K562 (cell line): ENCODE data around the gene PHLDB2. TPM values are rescaled to one million over a fixed set of nuclear protein-coding genes. Genes with fewer than 3 reads are reported as not detected.

Experiments
- ATAC-seq: fragments of 200-7000 bp; cut with Tn5 transposase; 3 replicates; pipeline ENCODE4 v1.9.1; 2020; ENCODE audit warnings: moderate library complexity
- BruUV-seq: library from RNA; stranded (reverse); fragments of 400-500 nt; replicated peaks from 2 replicates; lab custom pipeline; 2021; lab: Mats Ljungman, UMichigan
- CTCF ChIA-PET: fragments of 300-600 bp; formaldehyde crosslinking; extraction: SDS; loops from one replicate; lab custom pipeline; 2021; ENCODE audit warnings: low intra/inter-chr PET ratio; lab: Yijun Ruan, JAX
- POLR2A ChIA-PET: fragments of 300-600, 350-650 bp; sonication (Branson Sonifier 250); formaldehyde crosslinking; extraction: SDS; loops from one replicate; lab custom pipeline; 2021; ENCODE audit warnings: antibody characterized with exemption, inconsistent platforms; lab: Yijun Ruan, JAX
- DNase-seq, 4 experiments: peaks; one replicate each; pipeline versions ENCODE4 v3.0.0 to v3.0.0-alpha.2; 2011 to 2018; ENCODE audit warnings: low spot score in 3 of 4, mixed read lengths in 3 of 4; ENCODE audit errors: extremely low read depth in 1 of 4
- FAIRE-seq: peaks from 2 replicates; lab custom pipeline; 2011; peaks lifted over from hg19 to GRCh38; lab: Jason Lieb, UNC
- H2AFZ ChIP-seq: 2 replicates; pipeline ENCODE4 v1.6.0; 2011; ENCODE audit warnings: low read depth, low read length, control low read depth, inconsistent platforms
- H3K27ac ChIP-seq: fragments of 200-600 bp; 3 replicates; pipeline ENCODE4 v1.8.0; 2011; ENCODE audit warnings: low read depth, mild to moderate bottlenecking, control low read depth, inconsistent platforms, low read length, moderate library complexity, mixed read lengths; ENCODE audit errors: extremely low read depth
- H3K27me3 ChIP-seq, 2 experiments: fragments of 300-600 bp in 1 of 2; 2 replicates in 1 of 2; 3 replicates in 1 of 2; pipeline versions ENCODE4 v1.6.0 to v1.8.0; 2011; ENCODE audit warnings: inconsistent platforms in 2 of 2, low read length in 2 of 2, mild to moderate bottlenecking in 1 of 2, mixed read lengths in 1 of 2, moderate library complexity in 1 of 2; ENCODE audit not compliant: control insufficient read depth in 2 of 2, insufficient read depth in 2 of 2
- H3K36me3 ChIP-seq: fragments of 300-600 bp; 3 replicates; pipeline ENCODE4 v1.8.0; 2011; ENCODE audit warnings: mild to moderate bottlenecking, low read length, inconsistent platforms; ENCODE audit not compliant: control insufficient read depth, insufficient read depth
- H3K4me1 ChIP-seq, 2 experiments: fragments of 200-600 bp in 1 of 2; replicated peaks in 1 of 2; 2 replicates in 1 of 2; 3 replicates in 1 of 2; pipeline versions ENCODE4 v1.5.1 to v1.8.0; 2011; ENCODE audit warnings: inconsistent platforms in 2 of 2, low read length in 2 of 2, mild to moderate bottlenecking in 1 of 2, mixed read lengths in 1 of 2, moderate library complexity in 1 of 2; ENCODE audit not compliant: control insufficient read depth in 2 of 2, insufficient read depth in 2 of 2
- H3K4me2 ChIP-seq: 2 replicates; pipeline ENCODE4 v1.6.1; 2011; ENCODE audit warnings: low read length, control low read depth, inconsistent platforms, mixed read lengths; ENCODE audit not compliant: insufficient read depth
- H3K4me3 ChIP-seq: fragments of 200-600 bp; sonication (generic), shearing (Covaris generic); 2 replicates; pipeline ENCODE4 v1.5.1; 2016; ENCODE audit warnings: control low read depth, inconsistent platforms
- H3K79me2 ChIP-seq: fragments of 200-600 bp; 3 replicates; pipeline ENCODE4 v1.8.0; 2011; ENCODE audit warnings: low read length, inconsistent platforms; ENCODE audit not compliant: control insufficient read depth, insufficient read depth
- H3K9ac ChIP-seq, 2 experiments: 2 replicates each; pipeline versions ENCODE4 v1.6.0 to v1.6.1; 2011; ENCODE audit warnings: low read depth in 2 of 2, low read length in 2 of 2, control low read depth in 1 of 2, inconsistent platforms in 1 of 2, mild to moderate bottlenecking in 1 of 2, mixed read lengths in 1 of 2; ENCODE audit not compliant: insufficient read depth in 1 of 2
- H3K9me1 ChIP-seq: one replicate; pipeline ENCODE4 v1.6.0; 2011; ENCODE audit warnings: inconsistent platforms, mild to moderate bottlenecking, low read length, moderate library complexity; ENCODE audit not compliant: control insufficient read depth, insufficient read depth
- H3K9me3 ChIP-seq: replicated peaks from 2 replicates; pipeline ENCODE4 v1.5.1; 2011; ENCODE audit warnings: low read depth, low read length, inconsistent platforms; ENCODE audit not compliant: control insufficient read depth, insufficient read depth
- H4K20me1 ChIP-seq: replicated peaks from 2 replicates; pipeline ENCODE4 v1.6.1; 2011; ENCODE audit warnings: low read length, inconsistent platforms, mixed read lengths; ENCODE audit not compliant: control insufficient read depth, insufficient read depth
- CAMTA2 ChIP-seq: fragments of 250-450 bp; sonication (Bioruptor Pico); conservative IDR thresholded peaks from 2 replicates; pipeline ENCODE4 v1.5.1; 2022
- CHD1 ChIP-seq: fragments of 200-600 bp; sonication (generic); IDR thresholded peaks from one replicate; pipeline ENCODE4 v1.6.1; 2012; ENCODE audit warnings: mild to moderate bottlenecking, moderate library complexity, low read length, inconsistent platforms
- GTF3C2 ChIP-seq: IDR thresholded peaks from 3 replicates; pipeline ENCODE4 v1.6.1; 2011; ENCODE audit warnings: borderline replicate concordance, mild to moderate bottlenecking, moderate library complexity; ENCODE audit not compliant: insufficient read length; ENCODE audit errors: extremely low read depth
- MTA1 ChIP-seq: fragments of 450-650 bp; IDR thresholded peaks from 2 replicates; pipeline ENCODE4 v1.6.1; 2017; ENCODE audit warnings: borderline replicate concordance
- POLR2G ChIP-seq: fragments of 200-400 bp; formaldehyde crosslinking; IDR thresholded peaks from 2 replicates; pipeline ENCODE4 v1.6.1; 2017; ENCODE audit warnings: low read depth, mild to moderate bottlenecking, antibody characterized with exemption, low read length, moderate library complexity
- SNIP1 ChIP-seq: fragments of 450-650 bp; IDR thresholded peaks from 2 replicates; pipeline ENCODE4 v1.7.1; 2017; ENCODE audit warnings: low read depth, mild to moderate bottlenecking
- SREBF1 ChIP-seq: fragments of 150-350 bp; IDR thresholded peaks from 2 replicates; pipeline ENCODE4 v1.6.1; 2014; ENCODE audit warnings: antibody characterized with exemption, low read depth, low read length, borderline replicate concordance
- ZBTB1 ChIP-seq: sonication (generic); formaldehyde crosslinking; IDR thresholded peaks from 2 replicates; pipeline ENCODE4 v1.8.1; 2023; ENCODE audit warnings: missing genetic modification reagents, low read depth, mild to moderate bottlenecking, borderline replicate concordance
- WGBS: fragments of 100-300 bp; shearing (Covaris generic); methylation state at CpG from one replicate; pipeline ENCODE4 v1.1.6; 2016; ENCODE audit warnings: low coverage, mixed read lengths; ENCODE audit not compliant: insufficient coverage; ENCODE audit errors: missing lambda C conversion rate; 5-methylcytosine and 5-hydroxymethylcytosine counted together
- in situ Hi-C: fragments of 300-500 bp; cut with MboI; formaldehyde crosslinking; loops from 4 replicates; pipeline ENCODE4 v1.15.0; 2018; ENCODE audit warnings: inconsistent platforms, mixed read lengths
- intact Hi-C: fragments of 100-400 bp; cut with micrococcal nuclease; formaldehyde crosslinking; loops from 2 replicates; pipeline ENCODE4 v1.14.2; 2022
- polyA plus RNA-seq, 8 experiments: library from polyadenylated mRNA; depleted of rRNA in 4 of 8; stranded (reverse) in 5 of 8; unstranded in 3 of 8; fragments of >200 nt; fragmentation: Nextera tagmentation in 2 of 8; fragmentation: Illumina TruSeq in 1 of 8; extraction: Ambion mirVana in 2 of 8; extraction: Trizol in 1 of 8; gene quantifications; 2 replicates each; pipeline versions ENCODE4 v1.2.1 to v1.2.3, GENCODE V29; 2011 to 2014; ENCODE audit warnings: inconsistent platforms in 1 of 8, missing spikeins in 1 of 8
- total RNA-seq, 7 experiments: library from RNA; depleted of rRNA in 6 of 7; stranded (reverse); fragments of >200 nt in 6 of 7; fragmentation: Illumina TruSeq in 2 of 7; extraction: Trizol in 2 of 7; gene quantifications; 2 replicates each; pipeline versions ENCODE4 v1.2.1 to v1.2.3, GENCODE V29; 2011 to 2021; ENCODE audit warnings: low replicate concordance in 1 of 7
- TF ChIP-seq, protein P1 (sequence below): sonication (generic); formaldehyde crosslinking; IDR thresholded peaks from 2 replicates; pipeline ENCODE4 v1.8.1; 2023; ENCODE audit warnings: mild to moderate bottlenecking, missing genetic modification reagents
- TF ChIP-seq, protein P2 (sequence below): fragments of 450-650 bp; formaldehyde crosslinking; IDR thresholded peaks from 2 replicates; pipeline ENCODE4 v1.4.0; 2020; ENCODE audit warnings: mild to moderate bottlenecking, mixed read lengths
- TF ChIP-seq, protein P3 (sequence below): fragments of 450-650 bp; IDR thresholded peaks from 2 replicates; pipeline ENCODE4 v1.6.1; 2018; ENCODE audit warnings: mild to moderate bottlenecking, low read depth; ENCODE audit not compliant: partially characterized antibody
- TF ChIP-seq, protein P4 (sequence below): sonication (generic); formaldehyde crosslinking; IDR thresholded peaks from 2 replicates; pipeline ENCODE4 v1.8.0; 2022; ENCODE audit warnings: mild to moderate bottlenecking, low read depth, missing genetic modification reagents

The PHLDB2 gene
- total and polyA plus RNA-seq, 9 of the 15 experiments (the other 6 are each of a cell fraction or from before 2014, with no cell fraction given), result 0.04 TPM; not detected in 8

- Histone ChIP-seq H3K4me1 (no peaks in the 10 kb centered on the region), H4K20me1 (no peaks in the 10 kb centered on the region), H3K79me2 (no peaks in the 10 kb centered on the region), H2AFZ (no peak overlapping the region), H3K36me3 (no peaks in the 10 kb centered on the region), H3K9ac (no peak overlapping the region), H3K27me3 (no peaks in the 10 kb centered on the region), H3K27ac (no peak overlapping the region), H3K9me1 (no peaks in the 10 kb centered on the region), H3K4me2 (no peak overlapping the region), H3K4me3 (no peak overlapping the region), H3K9me3 (no peaks in the 10 kb centered on the region)
- CTCF ChIA-PET, result no interaction called here
- in situ Hi-C loops, result no loop called here
- POLR2A ChIA-PET, result no interaction called here
- ATAC-seq (no peak), FAIRE-seq (no peak), DNase-seq (no peak)
- BruUV-seq, result no TSS peak
- 0% methylated on average over 2 of the region's 2 CpGs for WGBS
- intact Hi-C loops, result no loop called here
- TF ChIP-seq CAMTA2, result no peak
- no peak for TF ChIP-seq ZBTB1 (CRISPR knock-in tag)
- TF ChIP-seq CHD1, result no peak
- no peak for TF ChIP-seq GTF3C2
- TF ChIP-seq SREBF1, result no peak
- no peak for TF ChIP-seq POLR2G
- TF ChIP-seq MTA1, result no peak
- TF ChIP-seq, protein P1, sequence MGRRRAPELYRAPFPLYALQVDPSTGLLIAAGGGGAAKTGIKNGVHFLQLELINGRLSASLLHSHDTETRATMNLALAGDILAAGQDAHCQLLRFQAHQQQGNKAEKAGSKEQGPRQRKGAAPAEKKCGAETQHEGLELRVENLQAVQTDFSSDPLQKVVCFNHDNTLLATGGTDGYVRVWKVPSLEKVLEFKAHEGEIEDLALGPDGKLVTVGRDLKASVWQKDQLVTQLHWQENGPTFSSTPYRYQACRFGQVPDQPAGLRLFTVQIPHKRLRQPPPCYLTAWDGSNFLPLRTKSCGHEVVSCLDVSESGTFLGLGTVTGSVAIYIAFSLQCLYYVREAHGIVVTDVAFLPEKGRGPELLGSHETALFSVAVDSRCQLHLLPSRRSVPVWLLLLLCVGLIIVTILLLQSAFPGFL (CRISPR knock-in tag), result no peak
- TF ChIP-seq, protein P2, sequence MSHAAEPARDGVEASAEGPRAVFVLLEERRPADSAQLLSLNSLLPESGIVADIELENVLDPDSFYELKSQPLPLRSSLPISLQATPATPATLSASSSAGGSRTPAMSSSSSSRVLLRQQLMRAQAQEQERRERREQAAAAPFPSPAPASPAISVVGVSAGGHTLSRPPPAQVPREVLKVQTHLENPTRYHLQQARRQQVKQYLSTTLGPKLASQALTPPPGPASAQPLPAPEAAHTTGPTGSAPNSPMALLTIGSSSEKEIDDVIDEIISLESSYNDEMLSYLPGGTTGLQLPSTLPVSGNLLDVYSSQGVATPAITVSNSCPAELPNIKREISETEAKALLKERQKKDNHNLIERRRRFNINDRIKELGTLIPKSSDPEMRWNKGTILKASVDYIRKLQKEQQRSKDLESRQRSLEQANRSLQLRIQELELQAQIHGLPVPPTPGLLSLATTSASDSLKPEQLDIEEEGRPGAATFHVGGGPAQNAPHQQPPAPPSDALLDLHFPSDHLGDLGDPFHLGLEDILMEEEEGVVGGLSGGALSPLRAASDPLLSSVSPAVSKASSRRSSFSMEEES (CRISPR knock-in tag), result no peak
- TF ChIP-seq SNIP1, result no peak
- TF ChIP-seq, protein P3, sequence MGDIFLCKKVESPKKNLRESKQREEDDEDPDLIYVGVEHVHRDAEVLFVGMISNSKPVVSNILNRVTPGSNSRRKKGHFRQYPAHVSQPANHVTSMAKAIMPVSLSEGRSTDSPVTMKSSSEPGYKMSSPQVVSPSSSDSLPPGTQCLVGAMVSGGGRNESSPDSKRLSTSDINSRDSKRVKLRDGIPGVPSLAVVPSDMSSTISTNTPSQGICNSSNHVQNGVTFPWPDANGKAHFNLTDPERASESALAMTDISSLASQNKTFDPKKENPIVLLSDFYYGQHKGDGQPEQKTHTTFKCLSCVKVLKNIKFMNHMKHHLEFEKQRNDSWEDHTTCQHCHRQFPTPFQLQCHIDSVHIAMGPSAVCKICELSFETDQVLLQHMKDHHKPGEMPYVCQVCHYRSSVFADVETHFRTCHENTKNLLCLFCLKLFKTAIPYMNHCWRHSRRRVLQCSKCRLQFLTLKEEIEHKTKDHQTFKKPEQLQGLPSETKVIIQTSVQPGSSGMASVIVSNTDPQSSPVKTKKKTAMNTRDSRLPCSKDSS, result no peak
- TF ChIP-seq, protein P4, sequence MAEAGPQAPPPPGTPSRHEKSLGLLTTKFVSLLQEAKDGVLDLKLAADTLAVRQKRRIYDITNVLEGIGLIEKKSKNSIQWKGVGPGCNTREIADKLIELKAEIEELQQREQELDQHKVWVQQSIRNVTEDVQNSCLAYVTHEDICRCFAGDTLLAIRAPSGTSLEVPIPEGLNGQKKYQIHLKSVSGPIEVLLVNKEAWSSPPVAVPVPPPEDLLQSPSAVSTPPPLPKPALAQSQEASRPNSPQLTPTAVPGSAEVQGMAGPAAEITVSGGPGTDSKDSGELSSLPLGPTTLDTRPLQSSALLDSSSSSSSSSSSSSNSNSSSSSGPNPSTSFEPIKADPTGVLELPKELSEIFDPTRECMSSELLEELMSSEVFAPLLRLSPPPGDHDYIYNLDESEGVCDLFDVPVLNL (CRISPR knock-in tag), result no peak
These were observed 15.2 kb downstream of the PHLDB2 start for GRCh38 chr3:111874177-111874820.
